HG03469 (cell line): ENCODE results near the gene CC2D2B.

Experiments used
- ATAC-seq: cut with Tn5 transposase; IDR thresholded peaks from one replicate; pipeline ENCODE4 v1.9.1; 2021; ENCODE audit warnings: mild to moderate bottlenecking, moderate library complexity, moderate number of reproducible peaks; ENCODE audit not compliant: unreplicated experiment

CC2D2B gene

DNA sequence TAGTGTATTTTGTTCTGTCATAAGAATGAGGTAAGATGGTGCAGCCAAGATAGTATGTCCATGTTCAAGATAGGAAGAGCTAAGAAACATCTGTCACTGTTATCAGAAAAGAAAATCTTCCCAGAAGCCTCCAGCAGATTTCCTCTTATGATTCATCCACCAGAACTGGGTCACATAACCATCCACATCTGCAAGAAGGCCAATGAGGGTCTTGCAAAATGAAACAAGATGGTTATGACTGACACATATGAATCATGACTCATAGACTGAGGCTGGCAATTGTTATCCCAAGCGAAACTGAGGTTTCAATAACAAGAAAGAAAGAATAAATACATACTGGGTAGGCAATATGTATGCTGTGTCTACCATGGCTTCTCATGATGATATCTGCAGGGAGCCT, 165.9 kb downstream of the CC2D2B start:
- no peak for ATAC-seq

DNA sequence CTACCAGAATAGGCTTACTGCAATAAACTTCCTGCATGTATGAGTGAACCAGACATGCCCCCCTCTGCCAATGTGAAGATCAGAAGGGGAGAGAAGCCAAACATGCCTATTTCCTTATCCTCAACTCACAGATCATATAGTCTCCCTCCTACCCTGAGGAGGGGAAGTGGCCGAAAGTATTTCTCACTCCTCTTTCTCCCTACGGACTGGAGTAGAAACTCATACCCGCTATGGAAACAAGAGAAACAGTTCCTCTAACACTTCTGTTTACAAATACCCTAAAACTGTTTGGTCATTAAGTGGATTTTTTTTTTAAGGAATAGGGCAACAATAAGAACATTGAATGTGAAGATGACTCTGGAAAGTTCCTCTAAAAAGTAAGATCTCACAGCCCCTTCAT, 167.0 kb downstream of the CC2D2B start:
- no peak for ATAC-seq

- ATAC-seq, result no peak
Measured at GRCh38 chr10:96075977-96076376, 168.2 kb downstream of the CC2D2B start.

DNA sequence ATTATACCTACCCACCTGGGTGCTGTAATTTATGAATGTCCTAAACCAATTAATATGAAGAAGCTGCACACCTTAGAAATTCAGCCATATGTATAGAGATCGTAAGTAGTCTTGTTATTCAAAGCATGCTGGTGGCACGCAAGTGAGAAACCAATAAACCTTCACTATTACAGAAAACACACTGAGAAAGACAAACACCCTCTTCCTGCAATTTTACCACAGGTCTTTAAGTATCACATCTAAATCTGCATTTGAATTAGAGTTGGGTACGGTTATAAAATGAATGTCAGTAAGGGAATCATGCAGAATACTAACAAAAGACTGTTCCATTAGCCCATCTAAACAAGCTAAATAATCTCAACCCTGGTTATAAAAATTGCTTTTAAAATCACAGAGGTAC, 169.4 kb downstream of the CC2D2B start:
- ATAC-seq, result no peak

- no peak for ATAC-seq
Measured at GRCh38 chr10:96082153-96082552, 174.4 kb downstream of the CC2D2B start.
